NCI-H526 treated with DMSO at 0.1 percent for 48 hours (cell line): Measurements from ENCODE around the gene SPRYD7.
"Not testable (repeated sequence)": the region's sequence is repeated elsewhere in the genome, so short reads cannot be mapped to it uniquely, and the experiment has no call there.

Experiments used
- DNase-seq: peaks from one replicate; lab custom pipeline; 2025; lab: John Stamatoyannopoulos, UW

SPRYD7 gene

GRCh38 chr13:49936075-49936967, at the start of gene SPRYD7:
SPRYD7 (minus strand) TSS chr13:49936340; CDS start chr13:49936235, 105 bp downstream.
- DNase-seq, result peak; percentile 98

- no peak for DNase-seq
Observed at GRCh38 chr13:49985129-49985528, 49.0 kb upstream of the SPRYD7 start.

GRCh38 chr13:49980266-49980665, 44.1 kb upstream of the SPRYD7 start:
- DNase-seq, result no peak

- DNase-seq, result no peak
Observed at GRCh38 chr13:49977992-49978391, 41.9 kb upstream of the SPRYD7 start.

- DNase-seq, result peak; percentile 58
Observed at GRCh38 chr13:49976314-49977258, 40.4 kb upstream of the SPRYD7 start.

- no peak for DNase-seq
Observed at GRCh38 chr13:49975826-49976225, 39.7 kb upstream of the SPRYD7 start.

GRCh38 chr13:49972709-49973108, 36.6 kb upstream of the SPRYD7 start:
- DNase-seq, result no peak

- DNase-seq, result no peak
Observed at GRCh38 chr13:49967456-49967855, 31.3 kb upstream of the SPRYD7 start.

- no peak for DNase-seq
Observed at GRCh38 chr13:49958321-49958720, 22.2 kb upstream of the SPRYD7 start.

- no peak for DNase-seq
Observed at GRCh38 chr13:49956131-49956530, 20.0 kb upstream of the SPRYD7 start.

GRCh38 chr13:49954674-49955455, 18.7 kb upstream of the SPRYD7 start:
- no peak for DNase-seq

GRCh38 chr13:49953560-49953959, 17.4 kb upstream of the SPRYD7 start:
- no peak for DNase-seq

GRCh38 chr13:49951754-49952535, 15.8 kb upstream of the SPRYD7 start:
- no peak for DNase-seq

- not testable (repeated sequence) for DNase-seq
Observed at GRCh38 chr13:49948777-49949270, 12.7 kb upstream of the SPRYD7 start.

- no peak for DNase-seq
Observed at GRCh38 chr13:49939321-49939720, 3.2 kb upstream of the SPRYD7 start.

GRCh38 chr13:49938921-49939320, 2.8 kb upstream of the SPRYD7 start:
- DNase-seq, result no peak

- no peak for DNase-seq
Observed at GRCh38 chr13:49938314-49938713, 2.2 kb upstream of the SPRYD7 start.

GRCh38 chr13:49936968-49937273, 781 bp upstream of the SPRYD7 start:
- no peak for DNase-seq

- peak; percentile 32 for DNase-seq
Observed at GRCh38 chr13:49935171-49936074, 717 bp downstream of the SPRYD7 start.

- DNase-seq, result no peak
Observed at GRCh38 chr13:49933511-49933910, 2.6 kb downstream of the SPRYD7 start.
